Adrenal gland (tissue), 12 donors: Measurements from ENCODE around the gene OR5H15. TPM values are rescaled to one million over a fixed set of nuclear protein-coding genes. Genes with fewer than 3 reads are reported as not detected.

Experiments used
- DNase-seq, 7 donors: peaks; one replicate each; pipeline ENCODE4 v3.0.0-alpha.2; 2019 to 2020
- H3K27ac ChIP-seq, 5 donors: fragments of 200-600 bp; sonication (generic) in 4 of 5; 1 replicate in 3 of 5; 2 replicates in 2 of 5; pipeline versions ENCODE4 v1.5.1 to v1.8.0; 2016 to 2020; ENCODE audit warnings: mild to moderate bottlenecking in 1 of 5
- H3K27me3 ChIP-seq: fragments of 200-600 bp; 2 replicates; pipeline ENCODE4 v1.8.0; 2021
- H3K36me3 ChIP-seq, 2 donors: fragments of 200-600 bp; replicated peaks in 1 of 2; 1 replicate in 1 of 2; 2 replicates in 1 of 2; pipeline versions ENCODE4 v1.5.1 to v1.8.0; 2018 to 2022
- H3K4me1 ChIP-seq, 2 donors: fragments of 200-600 bp; replicated peaks in 1 of 2; 1 replicate in 1 of 2; 2 replicates in 1 of 2; pipeline versions ENCODE4 v1.5.1 to v1.8.0; 2018 to 2021
- H3K4me3 ChIP-seq, 4 donors: fragments of 200-600 bp; sonication (generic) in 3 of 4; one replicate each; pipeline ENCODE4 v1.5.1; 2016 to 2018
- H3K9me3 ChIP-seq, 3 donors: fragments of 200-600 bp; sonication (generic) in 1 of 3; replicated peaks in 1 of 3; 1 replicate in 2 of 3; 2 replicates in 1 of 3; pipeline versions ENCODE4 v1.5.1 to v1.8.0; 2016 to 2021
- CTCF ChIP-seq, 6 experiments: fragments of 450-650 bp in 4 of 6; fragments of 200-600 bp in 2 of 6; sonication (generic) in 1 of 6; IDR thresholded peaks; 1 replicate in 5 of 6; 2 replicates in 1 of 6; pipeline versions ENCODE4 v1.5.1 to v1.8.0; 2016 to 2021; ENCODE audit warnings: antibody characterized with exemption in 6 of 6, mild to moderate bottlenecking in 2 of 6, moderate library complexity in 1 of 6
- POLR2A ChIP-seq, 2 donors: fragments of 450-650 bp; IDR thresholded peaks; one replicate each; pipeline ENCODE4 v1.6.1; 2017; ENCODE audit warnings: antibody characterized with exemption in 2 of 2, mild to moderate bottlenecking in 2 of 2, moderate library complexity in 1 of 2
- WGBS, 4 donors: extraction: QIAGEN DNeasy Blood & Tissue Kit in 2 of 4; methylation state at CpG; one replicate each; pipeline versions ENCODE4 v1.1.5 to v1.1.7; 2013 to 2017; 5-methylcytosine and 5-hydroxymethylcytosine counted together
- intact Hi-C, 2 donors: fragments of 100-400 bp; cut with DNase I; formaldehyde crosslinking; loops; one replicate each; pipeline versions ENCODE4 v1.14.1 to v1.15.0; 2022 to 2023
- polyA plus RNA-seq, 3 donors: library from polyadenylated mRNA; stranded (reverse); fragments of 200-250 nt in 2 of 3; fragments of 350-450 nt in 1 of 3; fragmentation: Illumina TruSeq in 1 of 3; extraction: RNeasy Lipid Tissue Mini Kit (QIAGEN cat#74804) in 1 of 3; gene quantifications; one replicate each; pipeline ENCODE4 v1.2.3, GENCODE V29; 2013 to 2014
- total RNA-seq, 9 donors: library from RNA; depleted of rRNA in 4 of 9; stranded (reverse); fragments of >200 nt in 4 of 9; fragments of 120-200 nt in 1 of 9; fragmentation: NEBNext Ultra II Directional in 1 of 9; extraction: Animal tissue kit (Norgen Biotek cat#: 25700) in 1 of 9; gene quantifications; one replicate each; pipeline versions ENCODE4 v1.1.0 to v1.2.4, GENCODE V29; 2013 to 2023
- donor health status: healthy with polysubstance abuse.
- donor health status: Bipolar disorder and iron deficiency.
- donor health status: DM: yes; HTN: yes; CAD: no.
- donor health status: DM: no; HTN: no; CAD: no.
- donor health status: DM: no; HTN: no; CAD: no.
- donor health status: DM: yes; HTN: yes; CAD: no.

OR5H15 gene
- total and polyA plus RNA-seq, 12 donors, result not detected

GRCh38 chr3:98209244-98209643, 42.7 kb downstream of the OR5H15 start:
- Histone ChIP-seq H3K36me3 (no peaks in the 10 kb centered on the region), H3K4me1 (no peaks in the 10 kb centered on the region), H3K27me3 (no peaks in the 10 kb centered on the region), H3K27ac (no peak overlapping the region), H3K9me3 (no peaks in the 10 kb centered on the region), H3K4me3 (no peak overlapping the region)
- TF ChIP-seq POLR2A (IDR thresholded peaks at IDR 0.05) (no peak), CTCF (IDR thresholded peaks at IDR 0.05) (no peak)
- intact Hi-C loops, result no loop called here
- no peak for DNase-seq
- WGBS, 4 donors, result 64 to 78% (median 69%) methylated on average over 2 of the region's 2 CpGs

GRCh38 chr3:98213276-98213675, 46.8 kb downstream of the OR5H15 start:
- 30 to 44% (median 36%) methylated on average over 7 of the region's 7 CpGs for WGBS, 4 donors
- Histone ChIP-seq H3K4me3 (no peak overlapping the region), H3K36me3 (no peaks in the 10 kb centered on the region), H3K9me3 (no peaks in the 10 kb centered on the region), H3K4me1 (no peaks in the 10 kb centered on the region), H3K27me3 (no peaks in the 10 kb centered on the region), H3K27ac (no peak overlapping the region)
- DNase-seq, result no peak
- intact Hi-C loops, result loop anchor here in 1 of 2 donors (2.0 kb wide), 1 partner anchor 58 kb away; no protein-coding TSS in a partner anchor
- TF ChIP-seq CTCF (IDR thresholded peaks at IDR 0.05), result no peak

GRCh38 chr3:98215051-98215450, 48.6 kb downstream of the OR5H15 start:
- H3K27ac ChIP-seq, result no peak overlapping the region
- H3K9me3 ChIP-seq, result no peaks in the 10 kb centered on the region
- H3K27me3 ChIP-seq, result no peaks in the 10 kb centered on the region
- intact Hi-C loops, result no loop called here
- WGBS, 4 donors, result 52 to 67% (median 63%) methylated on average over 3 of the region's 3 CpGs
- no peak overlapping the region for H3K4me3 ChIP-seq
- DNase-seq, result no peak
- H3K36me3 ChIP-seq, result no peaks in the 10 kb centered on the region
- H3K4me1 ChIP-seq, result no peaks in the 10 kb centered on the region
- TF ChIP-seq CTCF (IDR thresholded peaks at IDR 0.05) (no peak), POLR2A (IDR thresholded peaks at IDR 0.05) (no peak)

Other genes starting within 250 kb of the OR5H15 start
- 10 to 100 TPM in 8 of 9 donors, 1 to 10 TPM in 1; 8.4 to 31.2 (median 19.7) TPM for gene RIOX2, start 194.3 kb upstream of the OR5H15 start, total RNA-seq
- 10 to 100 TPM in 2 of 3 donors, 1 to 10 TPM in 1; 10.0 to 48.0 (median 12.8) TPM for gene RIOX2, start 194.3 kb upstream of the OR5H15 start, polyA plus RNA-seq
- under 1 TPM in 1 of 9 donors, not detected in 8; under 0.01 TPM for gene GABRR3, start 131.4 kb upstream of the OR5H15 start, total RNA-seq
- not detected for gene GABRR3, start 131.4 kb upstream of the OR5H15 start, polyA plus RNA-seq
- not detected for gene OR5AC2, start 79.5 kb upstream of the OR5H15 start, total RNA-seq
- not detected for gene OR5AC2, start 79.5 kb upstream of the OR5H15 start, polyA plus RNA-seq
- not detected for gene OR5H1, start 36.0 kb upstream of the OR5H15 start, total RNA-seq
- gene OR5H1, start 36.0 kb upstream of the OR5H15 start, polyA plus RNA-seq, result not detected
- gene OR5H14, start 19.2 kb upstream of the OR5H15 start, total RNA-seq, result under 1 TPM in 2 of 9 donors, not detected in 7; under 0.01 to 0.04 TPM
- gene OR5H14, start 19.2 kb upstream of the OR5H15 start, polyA plus RNA-seq, result not detected
- gene OR5H6, start 97.5 kb downstream of the OR5H15 start, total RNA-seq, result not detected
- not detected for gene OR5H6, start 97.5 kb downstream of the OR5H15 start, polyA plus RNA-seq
- not detected for gene OR5H2, start 115.8 kb downstream of the OR5H15 start, total RNA-seq
- not detected for gene OR5H2, start 115.8 kb downstream of the OR5H15 start, polyA plus RNA-seq
- gene OR5K4, start 187.2 kb downstream of the OR5H15 start, total RNA-seq, result not detected
- gene OR5K4, start 187.2 kb downstream of the OR5H15 start, polyA plus RNA-seq, result not detected
- gene OR5K3, start 224.0 kb downstream of the OR5H15 start, total RNA-seq, result not detected
- gene OR5K3, start 224.0 kb downstream of the OR5H15 start, polyA plus RNA-seq, result not detected